OCI-LY7 (cell line): ENCODE measurements around the gene PGAM5.

Experiments used
- EZH2phosphoT487 ChIP-seq: fragments of 200-600 bp; sonication (generic); IDR thresholded peaks from 2 replicates; pipeline ENCODE4 v1.6.1; 2018; ENCODE audit warnings: low read depth, borderline replicate concordance, mild to moderate bottlenecking, mixed run types, antibody characterized with exemption, low read length, moderate library complexity, mixed read lengths
- TF ChIP-seq, protein P1 (sequence below): fragments of 200-600 bp; sonication (generic); conservative IDR thresholded peaks from 2 replicates; pipeline ENCODE4 v1.5.1; 2014; ENCODE audit warnings: mild to moderate bottlenecking, antibody characterized with exemption, low read length, moderate library complexity, mixed read lengths

DNA sequence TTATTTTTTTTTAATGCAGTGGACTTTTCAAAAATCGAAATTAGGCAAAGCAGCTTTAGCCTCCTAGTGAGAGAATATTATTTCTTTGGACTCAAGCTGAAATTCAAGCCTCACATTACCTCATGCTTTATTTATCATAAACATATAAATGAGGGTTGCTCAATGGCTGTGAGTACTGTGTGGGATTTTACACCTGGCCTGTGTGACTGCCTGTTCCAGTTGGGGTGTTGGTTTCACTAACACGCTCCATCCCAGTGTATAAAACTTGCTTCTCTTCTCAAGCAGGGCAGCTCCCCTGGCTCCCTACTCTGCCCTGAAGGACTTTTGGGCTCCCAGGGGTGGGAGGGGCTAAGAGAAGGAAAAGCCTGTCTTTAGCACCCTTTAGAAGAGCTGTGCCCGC is 36.0 kb downstream of the PGAM5 start:
- TF ChIP-seq, protein P1, sequence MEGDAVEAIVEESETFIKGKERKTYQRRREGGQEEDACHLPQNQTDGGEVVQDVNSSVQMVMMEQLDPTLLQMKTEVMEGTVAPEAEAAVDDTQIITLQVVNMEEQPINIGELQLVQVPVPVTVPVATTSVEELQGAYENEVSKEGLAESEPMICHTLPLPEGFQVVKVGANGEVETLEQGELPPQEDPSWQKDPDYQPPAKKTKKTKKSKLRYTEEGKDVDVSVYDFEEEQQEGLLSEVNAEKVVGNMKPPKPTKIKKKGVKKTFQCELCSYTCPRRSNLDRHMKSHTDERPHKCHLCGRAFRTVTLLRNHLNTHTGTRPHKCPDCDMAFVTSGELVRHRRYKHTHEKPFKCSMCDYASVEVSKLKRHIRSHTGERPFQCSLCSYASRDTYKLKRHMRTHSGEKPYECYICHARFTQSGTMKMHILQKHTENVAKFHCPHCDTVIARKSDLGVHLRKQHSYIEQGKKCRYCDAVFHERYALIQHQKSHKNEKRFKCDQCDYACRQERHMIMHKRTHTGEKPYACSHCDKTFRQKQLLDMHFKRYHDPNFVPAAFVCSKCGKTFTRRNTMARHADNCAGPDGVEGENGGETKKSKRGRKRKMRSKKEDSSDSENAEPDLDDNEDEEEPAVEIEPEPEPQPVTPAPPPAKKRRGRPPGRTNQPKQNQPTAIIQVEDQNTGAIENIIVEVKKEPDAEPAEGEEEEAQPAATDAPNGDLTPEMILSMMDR: no peak
- no peak for TF ChIP-seq EZH2phosphoT487
